HUES6 (cell line): ENCODE data around the gene FABP7.

Experiments
- H3K27ac ChIP-seq: 2 replicates; pipeline ENCODE4 v1.7.0; 2013; ENCODE audit warnings: low read depth, mild to moderate bottlenecking, low read length, inconsistent platforms
- H3K27me3 ChIP-seq: 2 replicates; pipeline ENCODE4 v1.6.1; 2013; ENCODE audit warnings: low read length; ENCODE audit not compliant: control insufficient read depth, insufficient read depth
- H3K36me3 ChIP-seq: 2 replicates; pipeline ENCODE4 v1.6.1; 2013; ENCODE audit warnings: low read length; ENCODE audit not compliant: control insufficient read depth, insufficient read depth
- H3K4me1 ChIP-seq: 2 replicates; pipeline ENCODE4 v1.6.1; 2013; ENCODE audit warnings: low read length; ENCODE audit not compliant: control insufficient read depth, insufficient read depth
- H3K4me3 ChIP-seq: 2 replicates; pipeline ENCODE4 v1.5.1; 2013; ENCODE audit warnings: low read depth, low read length
- H3K9ac ChIP-seq: one replicate; pipeline ENCODE4 v1.6.1; 2013; ENCODE audit warnings: mild to moderate bottlenecking, low read length
- H3K9me3 ChIP-seq: 2 replicates; pipeline ENCODE4 v1.6.1; 2013; ENCODE audit warnings: low read depth, low read length; ENCODE audit not compliant: control insufficient read depth, insufficient read depth

Gene FABP7

DNA sequence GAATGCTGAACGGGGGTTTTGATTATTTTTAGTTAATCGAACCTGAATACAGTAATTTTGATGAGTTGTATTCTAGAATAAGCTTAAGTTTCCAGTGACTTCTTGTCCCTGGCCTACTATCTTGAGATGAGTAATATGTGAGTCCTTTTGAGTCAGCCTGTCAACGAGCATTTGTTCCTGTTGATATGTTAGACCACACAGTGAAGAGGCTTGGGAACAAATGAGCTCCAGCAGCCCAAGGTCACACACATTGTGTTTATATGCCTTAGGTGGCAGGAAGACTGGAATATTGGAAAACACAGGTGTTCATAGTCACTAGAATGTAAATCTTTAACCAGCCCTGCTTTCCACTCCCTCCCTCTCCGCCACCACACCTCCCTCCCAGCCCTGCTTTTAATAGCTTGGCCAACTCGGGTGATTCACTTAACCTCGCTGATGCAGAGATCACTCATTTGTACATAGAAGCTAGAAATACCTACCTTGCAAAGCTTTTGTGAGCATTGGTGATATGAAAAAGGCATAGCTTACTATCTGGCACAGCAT lies 18.7 kb downstream of the FABP7 start:
- Histone ChIP-seq H3K36me3 (no peaks in the 10 kb centered on the region), H3K4me1 (0 out of 2 replicates have a peak, but pooled peaks cover 7% of the 10 kb centered on the region), H3K27ac (no peak overlapping the region), H3K9me3 (no peaks in the 10 kb centered on the region), H3K4me3 (no peak overlapping the region), H3K27me3 (no peaks in the 10 kb centered on the region), H3K9ac (no peak overlapping the region)

DNA sequence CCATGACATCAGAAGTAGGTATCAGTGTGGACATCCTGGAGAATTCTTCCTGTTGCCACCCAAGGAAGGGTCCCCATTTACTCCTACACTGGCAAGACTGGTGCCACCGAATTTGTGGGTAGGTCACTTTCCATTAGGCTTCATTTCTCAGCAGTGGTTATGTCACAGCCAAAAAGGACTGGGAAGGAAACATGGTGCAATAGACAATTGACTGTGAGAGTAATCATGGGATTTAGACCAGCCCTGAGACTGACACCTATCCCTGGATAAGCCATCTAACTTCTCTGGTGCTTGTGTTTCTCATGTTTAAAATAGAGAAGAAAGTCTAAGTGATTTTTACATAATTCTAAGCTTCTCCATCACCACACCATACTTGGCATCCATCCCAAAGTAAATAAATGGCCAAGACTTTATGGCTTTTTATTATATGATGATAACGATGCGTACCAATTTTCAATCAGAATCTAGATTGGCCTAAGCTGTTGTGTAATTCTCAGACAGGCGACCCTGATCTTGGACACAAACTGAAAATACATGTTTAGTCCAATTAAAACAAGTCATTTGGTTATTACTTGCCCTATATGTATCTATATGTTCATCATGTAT lies 19.7 kb downstream of the FABP7 start:
- Histone ChIP-seq H3K36me3 (no peaks in the 10 kb centered on the region), H3K9me3 (no peaks in the 10 kb centered on the region), H3K4me3 (no peak overlapping the region), H3K4me1 (0 out of 2 replicates have a peak, but pooled peaks cover 7% of the 10 kb centered on the region), H3K27ac (no peak overlapping the region), H3K27me3 (no peaks in the 10 kb centered on the region), H3K9ac (no peak overlapping the region)

- Histone ChIP-seq H3K27ac (no peak overlapping the region), H3K4me1 (0 out of 2 replicates have a peak, but pooled peaks cover 7% of the 10 kb centered on the region), H3K9me3 (no peaks in the 10 kb centered on the region), H3K4me3 (no peak overlapping the region), H3K27me3 (no peaks in the 10 kb centered on the region), H3K9ac (no peak overlapping the region), H3K36me3 (no peaks in the 10 kb centered on the region)
Observed at GRCh38 chr6:122799916-122800686, 20.6 kb downstream of the FABP7 start.

DNA sequence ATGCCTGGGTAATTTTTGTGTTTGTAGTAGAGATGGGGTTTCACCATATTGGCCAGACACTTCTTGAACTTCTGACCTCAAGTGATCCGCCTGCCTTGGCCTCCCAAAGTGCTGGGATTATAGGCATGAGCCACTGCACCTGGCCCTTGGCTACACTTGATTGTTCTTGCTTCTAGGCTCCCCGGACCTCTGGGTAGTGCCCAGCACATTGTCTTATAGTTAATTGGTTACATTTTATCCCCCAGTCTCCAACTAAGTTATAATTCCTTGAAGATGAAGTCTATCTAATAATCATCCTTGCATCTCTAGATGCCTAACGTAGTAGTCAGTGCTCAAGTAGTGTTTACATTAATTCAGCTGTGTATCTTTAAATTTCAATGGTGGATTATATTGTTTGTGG lies 21.4 kb downstream of the FABP7 start:
- H3K36me3 ChIP-seq: no peaks in the 10 kb centered on the region
- H3K9me3 ChIP-seq: no peaks in the 10 kb centered on the region
- 0 out of 2 replicates have a peak, but pooled peaks cover 7% of the 10 kb centered on the region for H3K4me1 ChIP-seq
- no peaks in the 10 kb centered on the region for H3K27me3 ChIP-seq
- H3K9ac ChIP-seq: no peak overlapping the region
- H3K4me3 ChIP-seq: no peak overlapping the region
- no peak overlapping the region for H3K27ac ChIP-seq

DNA sequence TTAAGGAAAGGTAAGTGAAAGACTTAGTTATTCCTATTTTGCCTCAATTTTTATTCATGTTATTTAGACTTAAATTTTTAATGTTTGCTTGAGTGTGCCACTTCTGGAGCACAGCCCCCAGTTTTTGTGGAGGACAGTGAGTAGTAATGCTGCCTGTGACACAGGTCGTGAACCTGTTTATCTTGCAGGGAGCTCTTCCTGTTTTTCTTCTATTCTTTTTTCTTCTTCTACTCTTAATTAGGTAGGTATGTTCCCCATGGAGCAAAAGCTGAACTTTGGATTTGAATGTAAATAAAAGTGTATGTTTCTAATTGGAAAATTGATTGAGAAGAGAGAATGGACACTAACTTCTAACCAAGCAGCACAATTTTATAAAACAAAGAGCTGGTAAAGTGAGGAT lies 21.9 kb downstream of the FABP7 start:
- Histone ChIP-seq H3K36me3 (no peaks in the 10 kb centered on the region), H3K9me3 (no peaks in the 10 kb centered on the region), H3K27ac (no peak overlapping the region), H3K4me1 (0 out of 2 replicates have a peak, but pooled peaks cover 7% of the 10 kb centered on the region), H3K4me3 (no peak overlapping the region), H3K9ac (no peak overlapping the region), H3K27me3 (no peaks in the 10 kb centered on the region)

GRCh38 chr6:122803171-122803661 lies 23.7 kb downstream of the FABP7 start:
- H3K4me3 ChIP-seq: no peak overlapping the region
- no peak overlapping the region for H3K9ac ChIP-seq
- no peak overlapping the region for H3K27ac ChIP-seq
- H3K9me3 ChIP-seq: no peaks in the 10 kb centered on the region
- H3K4me1 ChIP-seq: 0 out of 2 replicates have a peak, but pooled peaks cover 7% of the 10 kb centered on the region
- no peaks in the 10 kb centered on the region for H3K27me3 ChIP-seq
- H3K36me3 ChIP-seq: no peaks in the 10 kb centered on the region

- H3K36me3 ChIP-seq: no peaks in the 10 kb centered on the region
- 0 out of 2 replicates have a peak, but pooled peaks cover 7% of the 10 kb centered on the region for H3K4me1 ChIP-seq
- no peaks in the 10 kb centered on the region for H3K27me3 ChIP-seq
- no peak overlapping the region for H3K9ac ChIP-seq
- H3K4me3 ChIP-seq: no peak overlapping the region
- H3K9me3 ChIP-seq: no peaks in the 10 kb centered on the region
- no peak overlapping the region for H3K27ac ChIP-seq
Observed at GRCh38 chr6:122804962-122805485, 25.5 kb downstream of the FABP7 start.

DNA sequence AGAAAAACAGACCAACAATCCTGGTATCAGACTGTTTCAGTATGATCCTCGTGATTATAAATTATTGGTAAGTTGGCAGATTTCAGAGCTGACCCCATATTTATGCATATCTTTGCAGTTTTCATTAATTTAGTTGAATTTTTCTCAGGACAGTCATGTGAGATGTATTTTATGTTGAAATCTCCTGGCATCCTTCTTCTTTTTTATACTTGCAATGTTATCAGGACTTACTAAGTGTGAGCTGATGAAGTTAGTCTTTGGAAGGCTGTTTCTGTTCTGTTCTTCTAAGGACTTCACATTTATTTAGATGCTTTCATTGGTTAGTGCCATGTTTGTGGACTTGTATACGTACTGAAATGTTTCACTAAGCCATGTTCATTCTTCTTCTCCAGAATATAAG lies 26.8 kb downstream of the FABP7 start:
- H3K4me3 ChIP-seq: no peak overlapping the region
- H3K27ac ChIP-seq: no peak overlapping the region
- 0 out of 2 replicates have a peak, but pooled peaks cover 3% of the 10 kb centered on the region for H3K4me1 ChIP-seq
- H3K27me3 ChIP-seq: no peaks in the 10 kb centered on the region
- no peaks in the 10 kb centered on the region for H3K9me3 ChIP-seq
- no peaks in the 10 kb centered on the region for H3K36me3 ChIP-seq
- no peak overlapping the region for H3K9ac ChIP-seq

DNA sequence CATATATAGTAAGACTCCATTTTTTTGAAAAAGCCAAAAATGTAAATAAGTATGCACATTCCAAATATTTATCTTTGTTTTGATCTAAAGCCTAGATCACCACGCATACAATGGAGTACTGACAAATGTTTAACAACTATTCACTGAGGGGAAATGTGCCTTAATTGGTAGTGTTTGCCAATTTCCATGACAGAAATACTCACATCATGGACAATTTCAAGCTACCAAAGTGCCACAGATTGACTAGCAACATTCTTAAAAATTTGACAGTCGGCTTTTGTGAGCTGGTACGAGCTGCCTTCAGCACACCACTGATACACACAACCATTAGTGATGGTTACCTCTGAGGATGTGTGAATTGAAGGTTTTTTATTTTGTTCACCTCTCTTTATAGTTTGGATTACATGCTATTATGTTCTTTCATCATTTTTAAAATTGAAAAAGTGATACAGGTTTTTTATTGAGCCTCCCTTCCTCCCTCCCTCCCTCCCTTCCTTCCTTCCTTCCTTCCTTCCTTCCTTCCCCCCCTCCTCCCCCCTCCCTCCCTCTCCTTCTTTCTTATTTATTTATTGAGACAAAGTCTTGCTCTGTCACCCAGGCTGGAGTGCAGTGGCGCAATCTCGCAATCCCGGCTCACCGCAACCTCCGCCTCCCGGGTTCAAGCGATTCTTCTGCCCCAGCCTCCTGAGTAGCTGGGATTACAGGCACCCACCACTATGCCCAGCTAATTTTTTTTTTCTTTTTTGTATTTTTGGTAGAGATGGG lies 28.8 kb downstream of the FABP7 start:
- Histone ChIP-seq H3K9me3 (no peaks in the 10 kb centered on the region), H3K27ac (no peak overlapping the region), H3K4me3 (no peak overlapping the region), H3K36me3 (no peaks in the 10 kb centered on the region), H3K27me3 (no peaks in the 10 kb centered on the region), H3K9ac (no peak overlapping the region), H3K4me1 (no peaks in the 10 kb centered on the region)

- Histone ChIP-seq H3K4me3 (no peak overlapping the region), H3K27me3 (no peaks in the 10 kb centered on the region), H3K9ac (no peak overlapping the region), H3K4me1 (no peaks in the 10 kb centered on the region), H3K27ac (no peak overlapping the region), H3K9me3 (no peaks in the 10 kb centered on the region), H3K36me3 (no peaks in the 10 kb centered on the region)
Observed at GRCh38 chr6:122809001-122809400, 29.5 kb downstream of the FABP7 start.
